ENCODE results near the gene CCDC107. TPM values are rescaled to one million over a fixed set of nuclear protein-coding genes. Genes with fewer than 3 reads are reported as not detected.

Gene CCDC107
- total and polyA plus RNA-seq, 2 of the 13 experiments (the other 11 are each of a cell fraction or from before 2014, with no cell fraction given) = 7.1 to 15.2 TPM

- CTCF ChIA-PET (ENCODE audit: low intra/inter-chr PET ratio, low total read pairs) = no interaction called here
- Histone ChIP-seq H3K4me2 (ENCODE audit: low read depth, low read length) (no peak overlapping the region), H4K20me1 (ENCODE audit: insufficient read depth, low read length) (no peaks in the 10 kb centered on the region), H3K27ac (ENCODE audit: extremely low read length, insufficient read depth, low read length) (no peak overlapping the region), H3K36me3 (replicated peaks in 1 of 2; ENCODE audit: control insufficient read depth in 1 of 2, insufficient read depth in 2 of 2, low read length in 2 of 2) (no peaks in the 10 kb centered on the region), H3K79me2 (ENCODE audit: insufficient read depth, low read length) (no peaks in the 10 kb centered on the region), H3K27me3 (ENCODE audit: control insufficient read depth in 1 of 2, insufficient read depth in 2 of 2, low read length in 2 of 2) (no peaks in the 10 kb centered on the region; a peak in 2 of 5 replicates), H2AFZ (ENCODE audit: low read length) (no peak overlapping the region), H3K9ac (ENCODE audit: insufficient read depth, low read depth, low read length) (no peak overlapping the region), H3K4me1 (ENCODE audit: insufficient read depth, low read length) (no peaks in the 10 kb centered on the region), H3K4me3 (replicated peaks in 1 of 3; ENCODE audit: insufficient read depth in 1 of 3, low read depth in 2 of 3, low read length in 3 of 3) (no peak overlapping the region), H3K9me3 (ENCODE audit: low read length) (no peaks in the 10 kb centered on the region)
- BruUV-seq (replicated peaks) = no TSS peak
- FAIRE-seq (no peak), DNase-seq (ENCODE audit: low spot score) (no peak), ATAC-seq (peak; percentile 36)
- in situ Hi-C loops (cut with HindIII; ENCODE audit: extremely low pct_ligation_motif_present, low pct_unique_long_range_greater_than_20kb) (no loop called here), intact Hi-C loops (cut with micrococcal nuclease; ENCODE audit: unreplicated experiment) (no loop called here)
- no peak for TF ChIP-seq PBX3 (CRISPR knock-in tag; IDR thresholded peaks at IDR 0.05; ENCODE audit: borderline replicate concordance)
- WGBS (ENCODE audit: low lambda C conversion rate) = 71% methylated on average over 6 of the region's 6 CpGs
- POLR2A ChIA-PET = no interaction called here
Observed at GRCh38 chr9:35628389-35628991, 29.6 kb upstream of the CCDC107 start.

GRCh38 chr9:35629597-35629996 is 28.5 kb upstream of the CCDC107 start:
- ChIA-PET CTCF (ENCODE audit: low intra/inter-chr PET ratio, low total read pairs) (no interaction called here), POLR2A (interaction anchor here (0.5 kb wide), 1 partner anchor 15 kb away, joined by 3 read pairs; no protein-coding TSS in a partner anchor)
- H3K4me1 ChIP-seq (ENCODE audit: insufficient read depth, low read length) = peaks cover 6% of the 10 kb centered on the region; the same call in 1 of the 2 replicates
- H3K79me2 ChIP-seq (ENCODE audit: insufficient read depth, low read length) = no peaks in the 10 kb centered on the region
- H3K4me2 ChIP-seq (ENCODE audit: low read depth, low read length) = no peak overlapping the region
- H4K20me1 ChIP-seq (ENCODE audit: insufficient read depth, low read length) = no peaks in the 10 kb centered on the region
- no peaks in the 10 kb centered on the region for H3K9me3 ChIP-seq (ENCODE audit: low read length)
- no peak overlapping the region for H2AFZ ChIP-seq (ENCODE audit: low read length)
- intact Hi-C loops (cut with micrococcal nuclease; ENCODE audit: unreplicated experiment) = no loop called here
- no peak overlapping the region for H3K4me3 ChIP-seq (replicated peaks in 1 of 3; ENCODE audit: insufficient read depth in 1 of 3, low read depth in 2 of 3, low read length in 3 of 3)
- DNase-seq (ENCODE audit: low spot score) (no peak), FAIRE-seq (no peak), ATAC-seq (no peak)
- H3K9ac ChIP-seq (ENCODE audit: insufficient read depth, low read depth, low read length) = no peak overlapping the region
- 25% methylated on average over 1 of the region's 5 CpGs for WGBS (ENCODE audit: low lambda C conversion rate)
- TF ChIP-seq, protein P1, sequence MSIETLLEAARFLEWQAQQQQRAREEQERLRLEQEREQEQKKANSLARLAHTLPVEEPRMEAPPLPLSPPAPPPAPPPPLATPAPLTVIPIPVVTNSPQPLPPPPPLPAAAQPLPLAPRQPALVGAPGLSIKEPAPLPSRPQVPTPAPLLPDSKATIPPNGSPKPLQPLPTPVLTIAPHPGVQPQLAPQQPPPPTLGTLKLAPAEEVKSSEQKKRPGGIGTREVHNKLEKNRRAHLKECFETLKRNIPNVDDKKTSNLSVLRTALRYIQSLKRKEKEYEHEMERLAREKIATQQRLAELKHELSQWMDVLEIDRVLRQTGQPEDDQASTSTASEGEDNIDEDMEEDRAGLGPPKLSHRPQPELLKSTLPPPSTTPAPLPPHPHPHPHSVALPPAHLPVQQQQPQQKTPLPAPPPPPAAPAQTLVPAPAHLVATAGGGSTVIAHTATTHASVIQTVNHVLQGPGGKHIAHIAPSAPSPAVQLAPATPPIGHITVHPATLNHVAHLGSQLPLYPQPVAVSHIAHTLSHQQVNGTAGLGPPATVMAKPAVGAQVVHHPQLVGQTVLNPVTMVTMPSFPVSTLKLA (IDR thresholded peaks at IDR 0.05) = no peak
- TF ChIP-seq DNMT1 (CRISPR knock-in tag; IDR thresholded peaks at IDR 0.05) = no peak
- TF ChIP-seq HOXD1 (CRISPR knock-in tag; IDR thresholded peaks at IDR 0.05) = no peak
- no peak for TF ChIP-seq SP2 (CRISPR knock-in tag; IDR thresholded peaks at IDR 0.05)
- H3K27ac ChIP-seq (ENCODE audit: extremely low read length, insufficient read depth, low read length) = no peak overlapping the region
- H3K27me3 ChIP-seq (ENCODE audit: control insufficient read depth in 1 of 2, insufficient read depth in 2 of 2, low read length in 2 of 2) = no peaks in the 10 kb centered on the region; a peak in 2 of 5 replicates
- in situ Hi-C loops (cut with HindIII; ENCODE audit: extremely low pct_ligation_motif_present, low pct_unique_long_range_greater_than_20kb) = no loop called here
- H3K36me3 ChIP-seq (replicated peaks in 1 of 2; ENCODE audit: control insufficient read depth in 1 of 2, insufficient read depth in 2 of 2, low read length in 2 of 2) = no peaks in the 10 kb centered on the region
- no TSS peak for BruUV-seq (replicated peaks)
